Measurements from ENCODE around the gene NEMP2.

Gene NEMP2

GRCh38 chr2:190534310-190535120, at the start of gene NEMP2:
Gene NEMP2 (minus strand): TSS chr2:190534722. CDS start chr2:190534655, 67 bp downstream.
- DNase-seq = no peak

- no peak for DNase-seq
These were observed 49.2 kb upstream of the NEMP2 start for GRCh38 chr2:190583507-190584337.

GRCh38 chr2:190582736-190583506, 48.4 kb upstream of the NEMP2 start:
- DNase-seq = no peak

- DNase-seq = no peak
These were observed 47.5 kb upstream of the NEMP2 start for GRCh38 chr2:190582019-190582418.

GRCh38 chr2:190579915-190580846, 45.7 kb upstream of the NEMP2 start:
- no peak for DNase-seq

- DNase-seq = no peak
These were observed 44.5 kb upstream of the NEMP2 start for GRCh38 chr2:190579058-190579410.

- no peak for DNase-seq
These were observed 43.9 kb upstream of the NEMP2 start for GRCh38 chr2:190578158-190579057.

- no peak for DNase-seq
These were observed 42.1 kb upstream of the NEMP2 start for GRCh38 chr2:190576573-190576972.

- no peak for DNase-seq
These were observed 40.7 kb upstream of the NEMP2 start for GRCh38 chr2:190575263-190575662.

- DNase-seq = no peak
These were observed 39.6 kb upstream of the NEMP2 start for GRCh38 chr2:190574169-190574568.

GRCh38 chr2:190572246-190572645, 37.7 kb upstream of the NEMP2 start:
- DNase-seq = no peak

GRCh38 chr2:190571686-190572085, 37.2 kb upstream of the NEMP2 start:
- DNase-seq = no peak

- no peak for DNase-seq
These were observed 36.3 kb upstream of the NEMP2 start for GRCh38 chr2:190570871-190571270.

GRCh38 chr2:190569994-190570755, 35.7 kb upstream of the NEMP2 start:
- DNase-seq = no peak

- no peak for DNase-seq
These were observed 30.3 kb upstream of the NEMP2 start for GRCh38 chr2:190564838-190565237.

GRCh38 chr2:190563646-190564045, 29.1 kb upstream of the NEMP2 start:
- DNase-seq = no peak

GRCh38 chr2:190563109-190563508, 28.6 kb upstream of the NEMP2 start:
- DNase-seq = no peak

- no peak for DNase-seq
These were observed 27.6 kb upstream of the NEMP2 start for GRCh38 chr2:190562121-190562520.

GRCh38 chr2:190561094-190561493, 26.6 kb upstream of the NEMP2 start:
- no peak for DNase-seq

GRCh38 chr2:190554357-190555006, 20.0 kb upstream of the NEMP2 start:
- DNase-seq = no peak

Data from NCI-H1436 treated with DMSO at 0.1 percent for 48 hours (cell line).